ENCODE data around the gene CRABP1.

Gene CRABP1

DNA sequence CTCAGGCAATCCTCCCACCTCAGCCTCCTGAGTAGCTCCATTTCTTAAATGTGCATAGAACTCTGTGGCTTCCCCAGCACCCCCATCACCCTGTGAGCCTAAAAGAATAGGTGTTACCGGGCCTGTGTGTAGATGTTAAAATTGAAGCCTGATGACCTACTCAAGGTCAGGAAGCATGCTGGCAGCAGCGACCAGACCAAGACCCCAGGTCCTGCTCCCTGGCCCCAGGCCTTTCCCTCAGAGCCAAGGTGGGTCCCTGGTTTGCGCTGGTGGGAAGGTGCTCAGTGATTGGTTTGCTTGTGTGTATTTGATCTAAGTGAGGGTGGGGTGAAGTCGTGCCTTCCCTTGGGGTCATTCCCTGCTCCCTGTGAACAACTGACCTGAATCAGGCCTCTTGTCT, 18.4 kb upstream of the CRABP1 start:
- no peaks in the 10 kb centered on the region for H3K36me3 ChIP-seq (ENCODE audit: control insufficient read depth in 2 of 2, insufficient read depth in 1 of 2, low read length in 2 of 2)

DNA sequence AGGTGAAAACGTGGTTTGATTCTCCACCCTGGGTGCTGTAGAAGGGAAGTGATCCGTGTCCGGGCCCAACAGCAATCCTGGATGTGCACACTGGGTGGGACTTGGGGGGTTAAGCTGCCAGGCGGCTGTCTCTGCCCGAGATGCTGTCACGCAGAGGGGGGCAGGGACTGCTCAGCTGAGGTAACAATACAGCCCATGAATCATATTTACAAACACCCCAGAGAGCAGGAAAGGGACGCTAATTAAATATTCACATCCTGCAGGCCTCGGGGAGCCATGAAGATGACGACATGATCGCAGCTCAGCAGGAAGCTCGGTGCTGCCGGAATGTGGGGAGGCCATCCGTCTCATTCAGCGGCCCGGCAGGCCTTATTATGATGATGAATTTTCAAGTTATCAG, 17.9 kb upstream of the CRABP1 start:
- Histone ChIP-seq H3K4me3 (ENCODE audit: low read depth, low read length) (no peak overlapping the region), H3K4me1 (ENCODE audit: control insufficient read depth, insufficient read depth, low read length) (no peaks in the 10 kb centered on the region; the same call in 1 of the 2 replicates), H3K36me3 (ENCODE audit: control insufficient read depth in 2 of 2, insufficient read depth in 1 of 2, low read length in 2 of 2) (no peaks in the 10 kb centered on the region), H3K27ac (ENCODE audit: extremely low read depth, low read depth, low read length) (no peak overlapping the region), H3K9me3 (ENCODE audit: control insufficient read depth, insufficient read depth, low read depth, low read length) (no peaks in the 10 kb centered on the region)
- POLR2A ChIA-PET = interaction anchor here (0.8 to 1.3 kb wide), 2 partner anchors 22 to 115 kb away, joined by 3 read pairs; partner anchors contain the start of genes IREB2 and SKIC8
- CTCF ChIA-PET = interaction anchor here (0.6 to 2.7 kb wide), 4 partner anchors 11 to 347 kb away, joined by 3 to 8 read pairs (median 6); no protein-coding TSS in a partner anchor
- TF ChIP-seq IKZF3 (tag by site-specific recombination; IDR thresholded peaks at IDR 0.05) (peak; percentile 92), ZNF843 (tag by site-specific recombination; IDR thresholded peaks at IDR 0.05) (no peak), ZBTB1 (tag by site-specific recombination; IDR thresholded peaks at IDR 0.05) (0 out of 2 replicates have a peak, but pooled peaks have one; percentile 77), KLF10 (tag by site-specific recombination; IDR thresholded peaks at IDR 0.05) (peak; percentile 48; the same call in 1 of the 2 replicates), OVOL3 (tag by site-specific recombination; IDR thresholded peaks at IDR 0.05) (no peak), ZNF561 (tag by site-specific recombination; IDR thresholded peaks at IDR 0.05; ENCODE audit: borderline replicate concordance) (0 out of 2 replicates have a peak, but pooled peaks have one; percentile 24), FEZF1 (tag by site-specific recombination; IDR thresholded peaks at IDR 0.05) (peak; percentile 44; the same call in 1 of the 2 replicates), ZNF423 (tag by site-specific recombination; IDR thresholded peaks at IDR 0.05) (peak; percentile 63)
- TF ChIP-seq, protein P1, sequence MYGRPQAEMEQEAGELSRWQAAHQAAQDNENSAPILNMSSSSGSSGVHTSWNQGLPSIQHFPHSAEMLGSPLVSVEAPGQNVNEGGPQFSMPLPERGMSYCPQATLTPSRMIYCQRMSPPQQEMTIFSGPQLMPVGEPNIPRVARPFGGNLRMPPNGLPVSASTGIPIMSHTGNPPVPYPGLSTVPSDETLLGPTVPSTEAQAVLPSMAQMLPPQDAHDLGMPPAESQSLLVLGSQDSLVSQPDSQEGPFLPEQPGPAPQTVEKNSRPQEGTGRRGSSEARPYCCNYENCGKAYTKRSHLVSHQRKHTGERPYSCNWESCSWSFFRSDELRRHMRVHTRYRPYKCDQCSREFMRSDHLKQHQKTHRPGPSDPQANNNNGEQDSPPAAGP (tag by site-specific recombination; IDR thresholded peaks at IDR 0.05) = peak; percentile 55; the same call in 1 of the 2 replicates
- TF ChIP-seq, protein P2, sequence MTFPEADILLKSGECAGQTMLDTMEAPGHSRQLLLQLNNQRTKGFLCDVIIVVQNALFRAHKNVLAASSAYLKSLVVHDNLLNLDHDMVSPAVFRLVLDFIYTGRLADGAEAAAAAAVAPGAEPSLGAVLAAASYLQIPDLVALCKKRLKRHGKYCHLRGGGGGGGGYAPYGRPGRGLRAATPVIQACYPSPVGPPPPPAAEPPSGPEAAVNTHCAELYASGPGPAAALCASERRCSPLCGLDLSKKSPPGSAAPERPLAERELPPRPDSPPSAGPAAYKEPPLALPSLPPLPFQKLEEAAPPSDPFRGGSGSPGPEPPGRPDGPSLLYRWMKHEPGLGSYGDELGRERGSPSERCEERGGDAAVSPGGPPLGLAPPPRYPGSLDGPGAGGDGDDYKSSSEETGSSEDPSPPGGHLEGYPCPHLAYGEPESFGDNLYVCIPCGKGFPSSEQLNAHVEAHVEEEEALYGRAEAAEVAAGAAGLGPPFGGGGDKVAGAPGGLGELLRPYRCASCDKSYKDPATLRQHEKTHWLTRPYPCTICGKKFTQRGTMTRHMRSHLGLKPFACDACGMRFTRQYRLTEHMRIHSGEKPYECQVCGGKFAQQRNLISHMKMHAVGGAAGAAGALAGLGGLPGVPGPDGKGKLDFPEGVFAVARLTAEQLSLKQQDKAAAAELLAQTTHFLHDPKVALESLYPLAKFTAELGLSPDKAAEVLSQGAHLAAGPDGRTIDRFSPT (tag by site-specific recombination; IDR thresholded peaks at IDR 0.05) = peak; percentile 70; the same call in 1 of the 2 replicates
- TF ChIP-seq, protein P3, sequence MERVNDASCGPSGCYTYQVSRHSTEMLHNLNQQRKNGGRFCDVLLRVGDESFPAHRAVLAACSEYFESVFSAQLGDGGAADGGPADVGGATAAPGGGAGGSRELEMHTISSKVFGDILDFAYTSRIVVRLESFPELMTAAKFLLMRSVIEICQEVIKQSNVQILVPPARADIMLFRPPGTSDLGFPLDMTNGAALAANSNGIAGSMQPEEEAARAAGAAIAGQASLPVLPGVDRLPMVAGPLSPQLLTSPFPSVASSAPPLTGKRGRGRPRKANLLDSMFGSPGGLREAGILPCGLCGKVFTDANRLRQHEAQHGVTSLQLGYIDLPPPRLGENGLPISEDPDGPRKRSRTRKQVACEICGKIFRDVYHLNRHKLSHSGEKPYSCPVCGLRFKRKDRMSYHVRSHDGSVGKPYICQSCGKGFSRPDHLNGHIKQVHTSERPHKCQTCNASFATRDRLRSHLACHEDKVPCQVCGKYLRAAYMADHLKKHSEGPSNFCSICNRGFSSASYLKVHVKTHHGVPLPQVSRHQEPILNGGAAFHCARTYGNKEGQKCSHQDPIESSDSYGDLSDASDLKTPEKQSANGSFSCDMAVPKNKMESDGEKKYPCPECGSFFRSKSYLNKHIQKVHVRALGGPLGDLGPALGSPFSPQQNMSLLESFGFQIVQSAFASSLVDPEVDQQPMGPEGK (tag by site-specific recombination; IDR thresholded peaks at IDR 0.05) = peak; percentile 82
- TF ChIP-seq, protein P4, sequence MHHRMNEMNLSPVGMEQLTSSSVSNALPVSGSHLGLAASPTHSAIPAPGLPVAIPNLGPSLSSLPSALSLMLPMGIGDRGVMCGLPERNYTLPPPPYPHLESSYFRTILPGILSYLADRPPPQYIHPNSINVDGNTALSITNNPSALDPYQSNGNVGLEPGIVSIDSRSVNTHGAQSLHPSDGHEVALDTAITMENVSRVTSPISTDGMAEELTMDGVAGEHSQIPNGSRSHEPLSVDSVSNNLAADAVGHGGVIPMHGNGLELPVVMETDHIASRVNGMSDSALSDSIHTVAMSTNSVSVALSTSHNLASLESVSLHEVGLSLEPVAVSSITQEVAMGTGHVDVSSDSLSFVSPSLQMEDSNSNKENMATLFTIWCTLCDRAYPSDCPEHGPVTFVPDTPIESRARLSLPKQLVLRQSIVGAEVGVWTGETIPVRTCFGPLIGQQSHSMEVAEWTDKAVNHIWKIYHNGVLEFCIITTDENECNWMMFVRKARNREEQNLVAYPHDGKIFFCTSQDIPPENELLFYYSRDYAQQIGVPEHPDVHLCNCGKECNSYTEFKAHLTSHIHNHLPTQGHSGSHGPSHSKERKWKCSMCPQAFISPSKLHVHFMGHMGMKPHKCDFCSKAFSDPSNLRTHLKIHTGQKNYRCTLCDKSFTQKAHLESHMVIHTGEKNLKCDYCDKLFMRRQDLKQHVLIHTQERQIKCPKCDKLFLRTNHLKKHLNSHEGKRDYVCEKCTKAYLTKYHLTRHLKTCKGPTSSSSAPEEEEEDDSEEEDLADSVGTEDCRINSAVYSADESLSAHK (tag by site-specific recombination; IDR thresholded peaks at IDR 0.05) = no peak
- TF ChIP-seq, protein P5, sequence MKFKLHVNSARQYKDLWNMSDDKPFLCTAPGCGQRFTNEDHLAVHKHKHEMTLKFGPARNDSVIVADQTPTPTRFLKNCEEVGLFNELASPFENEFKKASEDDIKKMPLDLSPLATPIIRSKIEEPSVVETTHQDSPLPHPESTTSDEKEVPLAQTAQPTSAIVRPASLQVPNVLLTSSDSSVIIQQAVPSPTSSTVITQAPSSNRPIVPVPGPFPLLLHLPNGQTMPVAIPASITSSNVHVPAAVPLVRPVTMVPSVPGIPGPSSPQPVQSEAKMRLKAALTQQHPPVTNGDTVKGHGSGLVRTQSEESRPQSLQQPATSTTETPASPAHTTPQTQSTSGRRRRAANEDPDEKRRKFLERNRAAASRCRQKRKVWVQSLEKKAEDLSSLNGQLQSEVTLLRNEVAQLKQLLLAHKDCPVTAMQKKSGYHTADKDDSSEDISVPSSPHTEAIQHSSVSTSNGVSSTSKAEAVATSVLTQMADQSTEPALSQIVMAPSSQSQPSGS (tag by site-specific recombination; IDR thresholded peaks at IDR 0.05; ENCODE audit: low read depth) = peak; percentile 95

More for the DNA sequence above, 18.4 kb upstream of the CRABP1 start:
- Histone ChIP-seq H3K4me3 (ENCODE audit: low read depth, low read length) (no peak overlapping the region), H3K9me3 (ENCODE audit: control insufficient read depth, insufficient read depth, low read depth, low read length) (no peaks in the 10 kb centered on the region), H3K4me1 (ENCODE audit: control insufficient read depth, insufficient read depth, low read length) (no peaks in the 10 kb centered on the region; the same call in 1 of the 2 replicates), H3K27ac (ENCODE audit: extremely low read depth, low read depth, low read length) (no peak overlapping the region)
- CTCF ChIA-PET = interaction anchor here (0.6 to 0.7 kb wide), 2 partner anchors 151 to 347 kb away, joined by 3 to 5 read pairs; no protein-coding TSS in a partner anchor
- TF ChIP-seq ZNF214 (tag by site-specific recombination; IDR thresholded peaks at IDR 0.05; ENCODE audit: borderline replicate concordance) (no peak), ZNF19 (tag by site-specific recombination; IDR thresholded peaks at IDR 0.05; ENCODE audit: low read depth) (no peak), ZNF777 (tag by site-specific recombination; IDR thresholded peaks at IDR 0.05; ENCODE audit: borderline replicate concordance) (no peak), ZNF174 (tag by site-specific recombination; IDR thresholded peaks at IDR 0.05) (no peak), ZSCAN16 (tag by site-specific recombination; IDR thresholded peaks at IDR 0.05) (no peak), ZNF248 (tag by site-specific recombination; IDR thresholded peaks at IDR 0.05) (no peak), ZNF510 (tag by site-specific recombination; IDR thresholded peaks at IDR 0.05; ENCODE audit: insufficient replicate concordance) (no peak), ZNF561 (tag by site-specific recombination; IDR thresholded peaks at IDR 0.05; ENCODE audit: borderline replicate concordance) (no peak), ZNF585B (tag by site-specific recombination; IDR thresholded peaks at IDR 0.05) (no peak), ZNF394 (tag by site-specific recombination; IDR thresholded peaks at IDR 0.05; ENCODE audit: borderline replicate concordance) (no peak), YY1 (tag by site-specific recombination; IDR thresholded peaks at IDR 0.05) (no peak), ZNF48 (tag by site-specific recombination; IDR thresholded peaks at IDR 0.05) (no peak), HOXC10 (CRISPR knock-in tag; IDR thresholded peaks at IDR 0.05) (no peak), SALL2 (tag by site-specific recombination; IDR thresholded peaks at IDR 0.05; ENCODE audit: borderline replicate concordance) (no peak), TRIM28 (IDR thresholded peaks at IDR 0.05; ENCODE audit: borderline replicate concordance, low read length) (no peak)
- TF ChIP-seq, protein P6, sequence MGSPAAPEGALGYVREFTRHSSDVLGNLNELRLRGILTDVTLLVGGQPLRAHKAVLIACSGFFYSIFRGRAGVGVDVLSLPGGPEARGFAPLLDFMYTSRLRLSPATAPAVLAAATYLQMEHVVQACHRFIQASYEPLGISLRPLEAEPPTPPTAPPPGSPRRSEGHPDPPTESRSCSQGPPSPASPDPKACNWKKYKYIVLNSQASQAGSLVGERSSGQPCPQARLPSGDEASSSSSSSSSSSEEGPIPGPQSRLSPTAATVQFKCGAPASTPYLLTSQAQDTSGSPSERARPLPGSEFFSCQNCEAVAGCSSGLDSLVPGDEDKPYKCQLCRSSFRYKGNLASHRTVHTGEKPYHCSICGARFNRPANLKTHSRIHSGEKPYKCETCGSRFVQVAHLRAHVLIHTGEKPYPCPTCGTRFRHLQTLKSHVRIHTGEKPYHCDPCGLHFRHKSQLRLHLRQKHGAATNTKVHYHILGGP (tag by site-specific recombination; IDR thresholded peaks at IDR 0.05) = no peak
- TF ChIP-seq, protein P7, sequence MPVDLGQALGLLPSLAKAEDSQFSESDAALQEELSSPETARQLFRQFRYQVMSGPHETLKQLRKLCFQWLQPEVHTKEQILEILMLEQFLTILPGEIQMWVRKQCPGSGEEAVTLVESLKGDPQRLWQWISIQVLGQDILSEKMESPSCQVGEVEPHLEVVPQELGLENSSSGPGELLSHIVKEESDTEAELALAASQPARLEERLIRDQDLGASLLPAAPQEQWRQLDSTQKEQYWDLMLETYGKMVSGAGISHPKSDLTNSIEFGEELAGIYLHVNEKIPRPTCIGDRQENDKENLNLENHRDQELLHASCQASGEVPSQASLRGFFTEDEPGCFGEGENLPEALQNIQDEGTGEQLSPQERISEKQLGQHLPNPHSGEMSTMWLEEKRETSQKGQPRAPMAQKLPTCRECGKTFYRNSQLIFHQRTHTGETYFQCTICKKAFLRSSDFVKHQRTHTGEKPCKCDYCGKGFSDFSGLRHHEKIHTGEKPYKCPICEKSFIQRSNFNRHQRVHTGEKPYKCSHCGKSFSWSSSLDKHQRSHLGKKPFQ (tag by site-specific recombination; IDR thresholded peaks at IDR 0.05) = no peak
- POLR2A ChIA-PET = interaction anchor here (0.8 kb wide), 1 partner anchor 22 kb away, joined by 3 read pairs; the partner anchor contains the start of gene SKIC8

All from HEK293 (cell line).